SH-SY5Y (cell line): ENCODE measurements around the gene OBSCN.

Source experiments
- GATA2 ChIP-seq: IDR thresholded peaks from 2 replicates; pipeline ENCODE4 v1.6.1; 2011; ENCODE audit warnings: mild to moderate bottlenecking, low read depth, low read length
- GATA3 ChIP-seq: IDR thresholded peaks from 2 replicates; pipeline ENCODE4 v1.6.1; 2011; ENCODE audit warnings: low read depth, mild to moderate bottlenecking, low read length, moderate library complexity

GRCh38 chr1:228381356-228381755 is 173.5 kb downstream of the OBSCN start:
- TF ChIP-seq GATA2 (no peak), GATA3 (no peak)
